ENCODE measurements around the gene MED17.

The MED17 gene

GRCh38 chr11:93850594-93851018 is 66.5 kb downstream of the MED17 start, which contains the start of gene VSTM5:
Gene VSTM5, minus strand, starts transcription at chr11:93850618. Its CDS starts 116 bp downstream, at chr11:93850502.
- TF ChIP-seq CTCF (IDR thresholded peaks at IDR 0.05) (no peak), ZFX (IDR thresholded peaks at IDR 0.05; ENCODE audit: borderline replicate concordance) (no peak)
- no peak within 1 kb of the TSS for H3K27ac ChIP-seq

- no peak overlapping the region for H3K27ac ChIP-seq
- TF ChIP-seq ZFX (IDR thresholded peaks at IDR 0.05; ENCODE audit: borderline replicate concordance) (no peak), CTCF (IDR thresholded peaks at IDR 0.05) (no peak)
Measured at GRCh38 chr11:93852242-93852641, 68.2 kb downstream of the MED17 start.

GRCh38 chr11:93857413-93858120 is 73.5 kb downstream of the MED17 start:
- TF ChIP-seq ZFX (IDR thresholded peaks at IDR 0.05; ENCODE audit: borderline replicate concordance) (no peak), CTCF (IDR thresholded peaks at IDR 0.05) (no peak)
- H3K27ac ChIP-seq = no peak overlapping the region

GRCh38 chr11:93858121-93858775 is 74.2 kb downstream of the MED17 start:
- TF ChIP-seq CTCF (IDR thresholded peaks at IDR 0.05) (no peak), ZFX (IDR thresholded peaks at IDR 0.05; ENCODE audit: borderline replicate concordance) (no peak)
- H3K27ac ChIP-seq = no peak overlapping the region

GRCh38 chr11:93861808-93862207 is 77.7 kb downstream of the MED17 start:
- no peak overlapping the region for H3K27ac ChIP-seq
- TF ChIP-seq CTCF (IDR thresholded peaks at IDR 0.05) (no peak), ZFX (IDR thresholded peaks at IDR 0.05; ENCODE audit: borderline replicate concordance) (no peak)

Measured in 22Rv1 (cell line).